Stromal cell of bone marrow (primary cell): ENCODE data around the gene GCNA.
"Not testable (repeated sequence)": the region's sequence is repeated elsewhere in the genome, so short reads cannot be mapped to it uniquely, and the experiment has no call there.

Experiments
- DNase-seq: peaks from one replicate; pipeline ENCODE4 v3.0.0-alpha.2; 2012; ENCODE audit warnings: low read depth

GCNA gene

GRCh38 chrX:71578253-71579135, at the start of gene GCNA:
GCNA (plus strand) TSS chrX:71578437; CDS start chrX:71580822, 2,385 bp downstream.
- DNase-seq, result no peak

GRCh38 chrX:71532078-71532752, 46.0 kb upstream of the GCNA start:
- no peak for DNase-seq

- DNase-seq, result peak; percentile 91
These were observed 45.3 kb upstream of the GCNA start, which contains the start of gene OGT for GRCh38 chrX:71532753-71533425. OGT (plus strand) TSS chrX:71533104; CDS start chrX:71533300, 196 bp downstream.

GRCh38 chrX:71533516-71533850, 44.8 kb upstream of the GCNA start:
- DNase-seq, result no peak

GRCh38 chrX:71533851-71534561, 44.2 kb upstream of the GCNA start:
- DNase-seq, result no peak

- no peak for DNase-seq
These were observed 43.3 kb upstream of the GCNA start for GRCh38 chrX:71534773-71535544.

GRCh38 chrX:71536285-71536684, 42.0 kb upstream of the GCNA start:
- no peak for DNase-seq

GRCh38 chrX:71537743-71538142, 40.5 kb upstream of the GCNA start:
- no peak for DNase-seq

GRCh38 chrX:71540801-71541200, 37.4 kb upstream of the GCNA start:
- DNase-seq, result no peak

- DNase-seq, result no peak
These were observed 36.8 kb upstream of the GCNA start for GRCh38 chrX:71541210-71542022.

GRCh38 chrX:71542411-71542810, 35.8 kb upstream of the GCNA start:
- no peak for DNase-seq

GRCh38 chrX:71542825-71543224, 35.4 kb upstream of the GCNA start:
- DNase-seq, result no peak

GRCh38 chrX:71543316-71543715, 34.9 kb upstream of the GCNA start:
- peak; percentile 57 for DNase-seq

- no peak for DNase-seq
These were observed 32.9 kb upstream of the GCNA start for GRCh38 chrX:71545364-71545763.

GRCh38 chrX:71546879-71547278, 31.4 kb upstream of the GCNA start:
- DNase-seq, result no peak

- no peak for DNase-seq
These were observed 30.9 kb upstream of the GCNA start for GRCh38 chrX:71547339-71547738.

- DNase-seq, result no peak
These were observed 28.3 kb upstream of the GCNA start for GRCh38 chrX:71549986-71550385.

GRCh38 chrX:71550578-71550977, 27.7 kb upstream of the GCNA start:
- DNase-seq, result no peak

- no peak for DNase-seq
These were observed 22.2 kb upstream of the GCNA start for GRCh38 chrX:71556036-71556435.

GRCh38 chrX:71558920-71559319, 19.3 kb upstream of the GCNA start:
- no peak for DNase-seq

GRCh38 chrX:71559773-71560172, 18.5 kb upstream of the GCNA start:
- not testable (repeated sequence) for DNase-seq
